Stimulated activated CD4-positive, alpha-beta T cell treated with anti-CD3 and anti-CD28 coated beads, Interleukin-12 subunit alpha, Interleukin-12 subunit beta, amount 100 ng/mL, for 4 hours (primary cell): ENCODE results near the gene MRPL22.
"Not testable (repeated sequence)": the region's sequence is repeated elsewhere in the genome, so short reads cannot be mapped to it uniquely, and the experiment has no call there.

Experiments
- DNase-seq: peaks from one replicate; pipeline ENCODE4 v3.0.0-alpha.2; 2020

Gene MRPL22

DNA sequence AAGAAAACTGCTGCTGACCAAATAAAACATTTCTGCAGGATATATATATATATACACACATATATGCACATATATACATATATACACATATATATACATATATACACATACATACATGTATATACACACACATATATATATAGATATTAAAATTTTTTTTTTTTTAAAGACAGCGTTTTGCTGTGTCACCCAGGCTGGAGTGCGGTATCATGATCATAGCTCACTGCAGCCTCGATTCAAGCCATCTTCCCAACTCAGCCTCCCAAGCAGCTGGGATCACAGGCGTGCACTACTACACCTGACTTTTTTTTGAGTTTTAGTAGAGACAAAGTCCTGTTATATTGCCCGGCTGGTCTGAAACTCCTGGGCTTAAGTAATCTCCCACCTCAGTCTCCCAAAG lies 2.7 kb downstream of the MRPL22 start:
- no peak for DNase-seq

- no peak for DNase-seq
These were observed 3.8 kb downstream of the MRPL22 start for GRCh38 chr5:154944716-154945115.

DNA sequence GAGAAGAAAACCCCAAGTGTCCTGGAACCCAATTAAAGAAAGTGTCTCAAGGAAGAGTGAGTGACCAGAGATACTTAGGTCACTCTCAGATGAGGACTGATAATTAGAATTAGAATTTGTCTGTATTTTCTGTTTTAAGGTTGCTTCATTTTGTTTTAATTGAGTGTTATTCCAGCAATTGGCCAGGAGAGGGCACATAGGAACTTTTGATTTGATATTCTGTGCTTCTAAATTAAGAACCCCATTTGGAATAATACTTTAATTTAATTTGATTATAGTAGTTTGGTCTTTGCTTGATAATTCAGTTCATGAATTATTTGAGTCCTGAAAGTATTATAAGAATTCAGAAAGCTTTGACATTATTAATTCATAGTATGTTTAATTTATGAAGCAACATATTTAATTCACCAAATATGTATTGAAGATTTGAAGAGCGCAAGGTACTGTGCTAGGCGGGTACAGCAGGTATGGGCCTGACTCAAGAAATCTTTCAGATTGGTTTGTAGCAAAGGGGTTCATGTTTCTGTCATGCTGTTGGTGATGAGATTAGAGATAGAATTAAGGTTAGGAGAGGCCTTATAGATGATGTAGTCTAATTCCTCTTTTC lies 4.9 kb downstream of the MRPL22 start:
- DNase-seq: no peak

DNA sequence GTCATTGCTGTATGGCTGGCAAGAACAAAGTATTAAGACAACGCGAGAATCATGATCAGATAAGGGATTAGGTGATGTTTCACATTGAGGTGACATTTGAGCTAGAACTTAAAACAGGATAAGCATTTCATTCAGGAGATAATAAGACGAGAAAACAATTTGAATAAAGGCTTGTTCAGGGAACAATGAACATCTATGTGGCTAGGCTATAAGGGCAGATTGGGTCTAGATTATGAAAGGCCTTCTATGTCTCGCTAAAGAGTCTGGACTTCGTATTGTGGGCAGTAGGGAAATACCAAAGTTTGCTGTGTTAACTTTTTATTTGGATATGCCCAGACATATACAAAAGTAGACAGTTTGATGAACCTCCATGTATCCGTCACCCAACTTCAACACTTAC lies 6.9 kb downstream of the MRPL22 start:
- no peak for DNase-seq

DNA sequence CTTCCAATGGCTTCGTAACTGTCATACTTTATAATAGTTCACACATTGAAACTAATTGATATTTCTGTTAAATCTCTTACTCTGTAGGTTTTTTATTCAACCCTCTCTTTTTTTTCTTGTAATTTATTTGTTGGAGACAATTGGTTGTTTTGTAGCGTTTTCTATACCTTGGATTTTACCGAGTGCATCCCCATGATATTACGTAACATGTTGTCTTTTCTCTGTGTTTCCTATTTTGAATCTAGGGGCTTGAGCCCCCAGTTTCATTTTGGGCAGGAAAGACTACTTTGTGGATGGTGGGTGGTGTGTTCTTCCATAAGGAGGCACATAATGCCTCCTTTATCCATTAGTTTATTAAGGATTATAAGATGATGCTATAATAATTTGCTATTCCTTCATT lies 7.4 kb downstream of the MRPL22 start:
- DNase-seq: no peak

DNA sequence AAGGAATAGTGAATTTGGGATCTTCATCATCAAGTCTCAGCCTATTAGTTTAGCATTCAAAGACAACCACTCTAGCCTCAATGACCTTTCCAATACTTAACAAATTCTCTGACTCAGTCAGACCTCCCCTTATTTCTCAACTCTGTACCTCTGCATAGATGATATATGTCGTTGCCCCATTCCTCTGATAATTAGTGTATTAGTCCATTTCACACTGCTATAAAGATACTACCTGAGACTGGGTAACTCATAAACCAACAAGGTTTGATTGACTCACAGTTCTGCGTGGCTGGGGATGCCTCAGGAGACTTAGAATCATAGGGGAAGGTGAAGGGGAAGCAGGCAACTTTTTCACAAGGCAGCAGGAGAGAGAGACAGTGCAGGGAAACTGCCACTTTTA lies 8.9 kb downstream of the MRPL22 start:
- no peak for DNase-seq

DNA sequence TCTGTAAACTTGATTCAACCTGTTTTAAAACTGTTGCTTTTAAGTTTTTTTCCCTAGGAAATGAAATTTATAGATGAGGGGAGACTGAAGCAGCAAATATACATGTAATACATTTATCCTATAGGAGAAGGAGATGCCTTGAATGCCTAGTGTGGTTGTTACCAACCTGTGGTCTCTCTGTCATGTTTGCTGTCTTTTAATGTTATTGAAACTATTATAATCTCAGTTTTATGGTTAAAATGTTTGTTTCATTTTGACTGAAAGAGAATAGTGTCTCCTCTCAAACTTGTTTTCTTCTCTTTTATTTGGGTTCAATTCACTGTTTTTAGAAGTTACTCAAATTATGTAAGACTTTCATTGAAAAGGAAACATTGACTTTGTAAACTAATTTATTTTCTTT lies 15.8 kb downstream of the MRPL22 start:
- no peak for DNase-seq

- no peak for DNase-seq
These were observed 21.6 kb downstream of the MRPL22 start for GRCh38 chr5:154962494-154962893.

DNA sequence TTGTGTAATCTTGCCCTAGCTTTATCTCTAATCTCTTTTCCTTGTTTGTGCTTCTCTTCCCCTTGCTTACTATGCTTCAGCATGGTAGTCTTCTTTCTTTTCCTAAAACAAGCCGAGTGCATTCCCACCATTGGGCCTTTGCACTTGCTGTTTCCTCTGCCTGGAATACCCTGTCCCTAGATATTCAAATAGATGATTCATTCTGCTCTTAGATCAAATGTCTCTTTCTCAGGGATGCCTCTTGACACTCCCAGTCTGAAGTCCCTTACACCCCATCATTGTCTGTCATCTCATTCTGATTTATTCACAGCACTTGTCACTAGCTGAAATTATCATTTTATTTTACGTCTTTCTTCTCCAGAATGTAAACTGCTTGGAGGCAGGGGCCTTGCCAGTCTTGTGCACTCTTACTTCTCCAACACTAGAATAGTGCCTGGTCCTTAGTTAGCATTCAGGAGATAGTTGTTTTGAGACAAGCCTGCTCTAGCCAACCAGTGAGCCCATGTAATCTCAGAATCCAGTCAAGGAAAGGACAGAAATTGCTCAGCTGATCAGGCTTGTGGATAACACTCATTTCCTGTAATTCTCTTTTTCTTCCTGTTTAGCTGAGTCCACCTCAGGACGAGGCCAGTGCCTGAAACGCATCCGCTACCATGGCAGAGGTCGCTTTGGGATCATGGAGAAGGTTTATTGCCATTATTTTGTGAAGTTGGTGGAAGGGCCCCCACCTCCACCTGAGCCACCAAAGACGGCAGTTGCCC lies 25.4 kb downstream of the MRPL22 start:
- DNase-seq: no peak

- DNase-seq: no peak
These were observed 26.0 kb downstream of the MRPL22 start for GRCh38 chr5:154966874-154967273.

GRCh38 chr5:154967421-154968024 lies 26.6 kb downstream of the MRPL22 start:
- no peak for DNase-seq

- DNase-seq: no peak
These were observed 28.1 kb downstream of the MRPL22 start for GRCh38 chr5:154968953-154969352.

GRCh38 chr5:154970759-154971158 lies 29.9 kb downstream of the MRPL22 start:
- no peak for DNase-seq

DNA sequence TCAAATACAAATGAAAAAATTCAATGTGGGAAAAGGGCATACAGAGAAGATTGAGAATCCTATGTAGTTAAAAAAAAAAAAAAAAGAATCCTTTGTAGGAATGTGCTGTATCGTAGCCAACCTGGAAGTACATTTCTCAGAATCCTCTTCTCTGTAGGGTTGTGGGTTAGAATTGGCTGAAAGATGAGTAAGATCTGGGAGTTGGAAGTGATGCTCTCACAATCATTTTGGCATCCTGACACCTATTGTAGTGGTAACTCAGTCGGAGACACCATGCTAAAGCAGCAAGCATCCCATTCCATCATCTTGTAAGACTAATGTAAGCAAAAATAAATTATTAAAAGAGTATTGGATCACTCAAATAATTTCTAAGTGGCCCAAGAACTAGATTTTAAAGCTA lies 30.6 kb downstream of the MRPL22 start:
- no peak for DNase-seq

DNA sequence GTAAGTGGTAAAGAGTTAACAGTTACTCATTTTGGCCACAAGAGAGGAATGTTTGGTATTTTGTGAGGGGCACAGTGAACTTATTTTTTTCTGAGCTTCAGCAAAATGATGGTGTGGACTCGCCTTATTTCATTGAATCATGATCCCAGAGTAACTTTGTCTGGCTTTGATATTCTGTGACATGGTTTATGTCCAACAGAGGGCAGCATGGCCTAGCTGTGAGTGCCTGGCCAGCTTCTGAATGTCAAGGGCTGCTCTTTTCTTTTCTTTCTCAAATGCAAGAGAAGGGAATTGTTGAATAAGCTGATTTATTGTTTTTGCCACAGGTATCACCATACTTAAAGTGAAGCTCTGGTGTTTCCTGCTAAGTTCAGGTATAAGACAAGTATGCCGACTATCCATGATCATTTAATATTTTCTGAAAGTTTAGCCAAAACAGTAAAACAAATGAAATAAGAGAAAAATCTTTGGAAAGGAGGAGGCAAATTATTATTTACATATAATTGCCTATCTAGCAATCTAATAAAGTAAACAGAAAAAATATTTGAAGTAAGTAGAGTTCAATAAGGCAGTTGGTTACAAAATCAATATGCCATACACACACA lies 31.7 kb downstream of the MRPL22 start:
- DNase-seq: no peak

- not testable (repeated sequence) for DNase-seq
These were observed 35.2 kb downstream of the MRPL22 start for GRCh38 chr5:154976082-154976481.

- no peak for DNase-seq
These were observed 36.5 kb downstream of the MRPL22 start for GRCh38 chr5:154977409-154977808.

DNA sequence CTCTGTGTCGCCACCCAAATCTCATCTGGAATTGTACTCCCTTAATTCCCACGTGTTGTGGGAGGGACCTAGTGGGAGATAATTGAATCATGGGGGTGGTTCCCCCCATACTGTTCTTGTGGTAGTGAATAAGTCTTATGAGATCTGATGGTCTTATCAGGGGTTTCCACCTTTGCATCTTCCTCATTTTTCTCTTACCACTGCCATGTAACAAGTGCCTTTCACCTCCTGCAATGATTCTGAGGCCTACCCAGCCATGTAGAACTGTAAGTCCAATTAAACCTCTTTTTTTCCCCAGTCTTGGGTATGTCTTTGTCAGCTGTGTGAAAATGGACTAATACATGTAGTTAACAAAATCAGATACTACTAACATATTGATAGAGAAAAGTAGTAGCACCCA lies 37.4 kb downstream of the MRPL22 start:
- not testable (repeated sequence) for DNase-seq

- DNase-seq: no peak
These were observed 44.2 kb downstream of the MRPL22 start for GRCh38 chr5:154984946-154985516.

DNA sequence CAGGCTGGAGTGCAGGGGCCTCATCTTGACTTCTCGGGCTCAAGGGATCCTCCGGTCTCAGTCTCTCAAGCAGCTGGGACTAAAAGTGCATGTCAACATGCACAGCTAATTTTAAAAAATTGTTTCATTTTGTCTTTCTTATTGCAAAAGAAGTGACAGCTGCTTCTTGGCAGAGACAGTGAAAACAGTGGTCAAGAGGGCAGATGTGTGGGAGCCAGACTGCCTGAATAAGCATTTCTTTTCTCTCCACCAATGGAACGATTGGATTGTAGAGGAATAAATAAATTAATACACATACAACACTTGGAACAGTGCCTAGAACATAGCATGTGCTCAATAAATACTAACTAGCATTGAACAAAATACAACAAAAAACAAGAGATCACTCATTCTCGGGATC lies 45.3 kb downstream of the MRPL22 start:
- no peak for DNase-seq

DNA sequence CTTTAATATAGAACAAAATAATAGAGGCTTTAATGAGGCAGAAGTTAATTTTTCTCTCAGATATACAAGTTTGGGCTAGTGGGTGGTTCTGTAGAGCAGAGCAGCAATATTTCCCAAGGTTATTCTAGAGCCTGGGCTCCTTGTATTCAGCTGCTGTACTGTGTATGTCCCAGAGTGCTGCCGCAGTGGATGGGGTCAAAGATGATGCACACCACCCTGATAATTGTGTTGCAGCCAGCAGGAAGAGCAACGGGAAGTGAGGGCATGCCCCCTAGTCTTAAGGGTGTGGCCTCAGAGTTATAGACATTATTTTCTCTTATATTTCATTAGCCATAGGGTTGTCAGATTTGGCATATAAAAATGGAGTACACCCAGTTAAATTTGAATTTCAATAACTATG lies 48.8 kb downstream of the MRPL22 start:
- no peak for DNase-seq

GRCh38 chr5:154993461-154993860 lies 52.6 kb downstream of the MRPL22 start:
- DNase-seq: no peak

GRCh38 chr5:154995679-154996078 lies 54.8 kb downstream of the MRPL22 start:
- no peak for DNase-seq

DNA sequence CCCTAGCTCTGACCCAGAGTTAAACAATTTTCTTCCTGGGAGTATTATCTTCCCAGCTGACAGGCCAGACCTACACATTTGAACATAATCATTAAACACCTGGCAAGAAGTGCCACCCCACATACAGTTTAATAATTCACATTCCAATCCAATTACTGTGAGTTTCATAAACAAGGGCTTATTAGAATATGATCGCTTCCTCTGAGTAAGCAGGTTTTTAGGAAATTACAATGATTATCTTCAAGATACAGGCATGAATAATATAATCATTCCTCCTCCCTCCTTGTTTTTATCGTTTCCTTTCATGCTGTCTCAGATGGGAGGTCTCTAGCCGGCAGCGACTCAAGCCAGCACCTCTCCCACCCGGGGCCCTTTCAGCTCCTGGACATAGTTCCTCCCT lies 56.9 kb downstream of the MRPL22 start:
- no peak for DNase-seq
